K562 (cell line): ENCODE data around the gene IDH2. TPM values are rescaled to one million over a fixed set of nuclear protein-coding genes. Genes with fewer than 3 reads are reported as not detected.

Experiments
- FOXA1 ChIP-seq: fragments of 450-650 bp; IDR thresholded peaks from 2 replicates; pipeline ENCODE4 v1.6.1; 2016; ENCODE audit warnings: mild to moderate bottlenecking, borderline replicate concordance
- MLLT1 ChIP-seq, 2 experiments: fragments of 450-650 bp; IDR thresholded peaks; 2 replicates each; pipeline ENCODE4 v1.6.1; 2016
- PHB2 ChIP-seq: fragments of 450-650 bp; IDR thresholded peaks from 2 replicates; pipeline ENCODE4 v1.6.1; 2017; ENCODE audit warnings: low read depth
- POLR2A ChIP-seq: fragments of 450-650 bp; conservative IDR thresholded peaks from 2 replicates; pipeline ENCODE4 v1.6.1; 2016
- PRPF4 ChIP-seq: fragments of 200-400 bp; formaldehyde crosslinking; IDR thresholded peaks from one replicate; pipeline ENCODE4 v1.6.1; 2017; ENCODE audit warnings: low read length, low read depth, mild to moderate bottlenecking; ENCODE audit not compliant: insufficient read depth, poor library complexity, severe bottlenecking
- SLC30A9 ChIP-seq: fragments of 250-450 bp; sonication (Bioruptor Pico); IDR thresholded peaks from 2 replicates; pipeline ENCODE4 v1.8.0; 2022; ENCODE audit warnings: mild to moderate bottlenecking, moderate library complexity
- SMARCE1 ChIP-seq: fragments of 450-650 bp; IDR thresholded peaks from 2 replicates; pipeline ENCODE4 v1.7.1; 2016; ENCODE audit warnings: mild to moderate bottlenecking
- TAL1 ChIP-seq: fragments of 450-650 bp; IDR thresholded peaks from 2 replicates; pipeline ENCODE4 v1.6.1; 2016; ENCODE audit warnings: mild to moderate bottlenecking
- ZBTB12 ChIP-seq: fragments of 250-450 bp; sonication (Bioruptor Pico); IDR thresholded peaks from 2 replicates; pipeline ENCODE4 v1.4.0; 2020
- ZNF146 ChIP-seq: IDR thresholded peaks from one replicate; pipeline ENCODE4 v1.6.1; 2018; ENCODE audit warnings: missing compliant biosample characterization; ENCODE audit not compliant: unreplicated experiment
- polyA plus RNA-seq, 8 experiments: library from polyadenylated mRNA; depleted of rRNA in 4 of 8; stranded (reverse) in 5 of 8; unstranded in 3 of 8; fragments of >200 nt; fragmentation: Nextera tagmentation in 2 of 8; fragmentation: Illumina TruSeq in 1 of 8; extraction: Ambion mirVana in 2 of 8; extraction: Trizol in 1 of 8; gene quantifications; 2 replicates each; pipeline versions ENCODE4 v1.2.1 to v1.2.3, GENCODE V29; 2011 to 2014; ENCODE audit warnings: inconsistent platforms in 1 of 8, missing spikeins in 1 of 8
- total RNA-seq, 7 experiments: library from RNA; depleted of rRNA in 6 of 7; stranded (reverse); fragments of >200 nt in 6 of 7; fragmentation: Illumina TruSeq in 2 of 7; extraction: Trizol in 2 of 7; gene quantifications; 2 replicates each; pipeline versions ENCODE4 v1.2.1 to v1.2.3, GENCODE V29; 2011 to 2021; ENCODE audit warnings: low replicate concordance in 1 of 7
- TF ChIP-seq, protein P1 (sequence below), 2 experiments: IDR thresholded peaks; 2 replicates each; pipeline ENCODE4 v1.6.1; 2011; ENCODE audit warnings: borderline replicate concordance in 1 of 2, control low read depth in 1 of 2, low read depth in 1 of 2, low read length in 1 of 2, mild to moderate bottlenecking in 1 of 2, mixed read lengths in 1 of 2, moderate library complexity in 1 of 2; ENCODE audit not compliant: insufficient read depth in 1 of 2, insufficient read length in 1 of 2, poor library complexity in 1 of 2, severe bottlenecking in 1 of 2; ENCODE audit errors: extremely low read depth in 1 of 2
- TF ChIP-seq, protein P2 (sequence below), 2 experiments: IDR thresholded peaks; 2 replicates each; pipeline ENCODE4 v1.6.1; 2012; ENCODE audit warnings: improper control_type of control experiment in 2 of 2, low read depth in 2 of 2, low read length in 2 of 2, borderline replicate concordance in 1 of 2
- TF ChIP-seq, protein P3 (sequence below), 2 experiments: fragments of 250-450 bp in 1 of 2; fragments of 450-650 bp in 1 of 2; sonication (Bioruptor Pico) in 1 of 2; IDR thresholded peaks; 2 replicates each; pipeline versions ENCODE4 v1.6.1 to v1.8.0; 2016 to 2021; ENCODE audit warnings: mild to moderate bottlenecking in 2 of 2, moderate library complexity in 2 of 2, missing compliant biosample characterization in 1 of 2, missing genetic modification characterization in 1 of 2
- TF ChIP-seq, protein P4 (sequence below): fragments of 450-650 bp; IDR thresholded peaks from 2 replicates; pipeline ENCODE4 v1.6.1; 2016

IDH2 gene
- total and polyA plus RNA-seq, 9 of the 15 experiments (the other 6 are each of a cell fraction or from before 2014, with no cell fraction given) = 0.70 to 99.9 (median 59.2) TPM

DNA sequence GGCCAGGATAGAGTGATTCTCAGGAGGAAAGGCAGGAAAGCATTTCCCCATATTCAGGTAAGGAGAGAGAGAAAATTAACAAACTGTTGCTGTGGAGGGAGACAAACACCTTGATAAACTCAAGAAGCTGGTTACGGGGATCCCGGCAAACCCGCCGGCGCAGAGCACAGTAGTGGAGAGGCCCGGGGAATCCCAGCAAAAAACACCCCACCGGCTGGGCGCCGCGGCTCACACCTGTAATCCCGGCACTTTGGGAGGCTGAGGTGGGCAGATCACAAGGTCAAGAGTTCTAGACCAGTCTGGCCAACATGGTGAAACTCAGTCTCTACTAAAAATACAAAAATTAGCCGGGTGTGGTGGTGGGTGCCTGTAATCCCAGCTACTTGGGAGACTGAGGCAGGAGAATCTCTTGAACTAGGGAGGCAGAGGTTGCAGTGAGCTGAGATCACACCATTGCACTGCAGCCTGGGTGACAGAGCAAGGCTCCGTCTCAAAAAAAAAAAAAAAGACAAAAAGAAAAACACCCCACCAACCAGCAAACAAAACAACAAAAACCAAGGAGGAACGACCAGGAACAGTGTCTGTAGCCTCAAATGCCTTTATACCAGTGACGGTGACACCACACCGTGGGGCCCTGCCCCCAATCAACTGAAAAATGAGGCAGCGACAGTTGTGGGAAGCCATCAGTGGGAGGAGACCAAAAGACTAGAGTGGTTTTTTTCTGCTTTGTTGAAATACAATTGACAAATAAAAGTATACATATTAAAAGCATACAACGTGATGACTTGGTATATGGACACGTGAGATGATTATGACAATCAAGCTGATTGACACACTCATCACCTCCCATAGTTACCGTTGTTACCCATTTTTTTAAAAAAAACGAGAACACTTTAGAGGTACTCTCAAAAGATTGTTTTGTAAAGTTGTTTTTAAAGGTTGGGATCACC lies 40.2 kb upstream of the IDH2 start (continued):
- TF ChIP-seq MLLT1 (IDR thresholded peaks at IDR 0.05) = 0 out of 4 replicates have a peak, but pooled peaks have one; percentile 42 to 60
- TF ChIP-seq, protein P1, sequence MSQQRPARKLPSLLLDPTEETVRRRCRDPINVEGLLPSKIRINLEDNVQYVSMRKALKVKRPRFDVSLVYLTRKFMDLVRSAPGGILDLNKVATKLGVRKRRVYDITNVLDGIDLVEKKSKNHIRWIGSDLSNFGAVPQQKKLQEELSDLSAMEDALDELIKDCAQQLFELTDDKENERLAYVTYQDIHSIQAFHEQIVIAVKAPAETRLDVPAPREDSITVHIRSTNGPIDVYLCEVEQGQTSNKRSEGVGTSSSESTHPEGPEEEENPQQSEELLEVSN (IDR thresholded peaks at IDR 0.05; ENCODE audit: borderline replicate concordance in 1 of 2, extremely low read depth in 1 of 2, insufficient read depth in 1 of 2, insufficient read length in 1 of 2, low read depth in 1 of 2, low read length in 1 of 2, poor library complexity in 1 of 2, severe bottlenecking in 1 of 2) = peak in 1 of 2 experiments; percentile 45
- TF ChIP-seq FOXA1 = no peak
- TF ChIP-seq, protein P2, sequence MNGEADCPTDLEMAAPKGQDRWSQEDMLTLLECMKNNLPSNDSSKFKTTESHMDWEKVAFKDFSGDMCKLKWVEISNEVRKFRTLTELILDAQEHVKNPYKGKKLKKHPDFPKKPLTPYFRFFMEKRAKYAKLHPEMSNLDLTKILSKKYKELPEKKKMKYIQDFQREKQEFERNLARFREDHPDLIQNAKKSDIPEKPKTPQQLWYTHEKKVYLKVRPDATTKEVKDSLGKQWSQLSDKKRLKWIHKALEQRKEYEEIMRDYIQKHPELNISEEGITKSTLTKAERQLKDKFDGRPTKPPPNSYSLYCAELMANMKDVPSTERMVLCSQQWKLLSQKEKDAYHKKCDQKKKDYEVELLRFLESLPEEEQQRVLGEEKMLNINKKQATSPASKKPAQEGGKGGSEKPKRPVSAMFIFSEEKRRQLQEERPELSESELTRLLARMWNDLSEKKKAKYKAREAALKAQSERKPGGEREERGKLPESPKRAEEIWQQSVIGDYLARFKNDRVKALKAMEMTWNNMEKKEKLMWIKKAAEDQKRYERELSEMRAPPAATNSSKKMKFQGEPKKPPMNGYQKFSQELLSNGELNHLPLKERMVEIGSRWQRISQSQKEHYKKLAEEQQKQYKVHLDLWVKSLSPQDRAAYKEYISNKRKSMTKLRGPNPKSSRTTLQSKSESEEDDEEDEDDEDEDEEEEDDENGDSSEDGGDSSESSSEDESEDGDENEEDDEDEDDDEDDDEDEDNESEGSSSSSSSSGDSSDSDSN (IDR thresholded peaks at IDR 0.05; ENCODE audit: borderline replicate concordance in 1 of 2, low read depth in 2 of 2, low read length in 2 of 2) = 0 out of 4 replicates have a peak, but pooled peaks of 1 of the 2 experiments have one; percentile 3
- TF ChIP-seq POLR2A = peak; percentile 42; the same call in 1 of the 2 replicates
- TF ChIP-seq, protein P3, sequence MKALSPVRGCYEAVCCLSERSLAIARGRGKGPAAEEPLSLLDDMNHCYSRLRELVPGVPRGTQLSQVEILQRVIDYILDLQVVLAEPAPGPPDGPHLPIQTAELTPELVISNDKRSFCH (CRISPR knock-in tag; IDR thresholded peaks at IDR 0.05) = no peak
- TF ChIP-seq, protein P3 (tag; IDR thresholded peaks at IDR 0.05) = no peak
- no peak for TF ChIP-seq ZNF146 (CRISPR knock-in tag)
- peak; percentile 32; the same call in 1 of the 2 replicates for TF ChIP-seq PHB2
- no peak for TF ChIP-seq ZBTB12
- TF ChIP-seq SMARCE1 = peak; percentile 48
- TF ChIP-seq TAL1 = 0 out of 2 replicates have a peak, but pooled peaks have one; percentile 9
- no peak for TF ChIP-seq PRPF4
- TF ChIP-seq SLC30A9 (CRISPR knock-in tag) = no peak
- TF ChIP-seq, protein P4, sequence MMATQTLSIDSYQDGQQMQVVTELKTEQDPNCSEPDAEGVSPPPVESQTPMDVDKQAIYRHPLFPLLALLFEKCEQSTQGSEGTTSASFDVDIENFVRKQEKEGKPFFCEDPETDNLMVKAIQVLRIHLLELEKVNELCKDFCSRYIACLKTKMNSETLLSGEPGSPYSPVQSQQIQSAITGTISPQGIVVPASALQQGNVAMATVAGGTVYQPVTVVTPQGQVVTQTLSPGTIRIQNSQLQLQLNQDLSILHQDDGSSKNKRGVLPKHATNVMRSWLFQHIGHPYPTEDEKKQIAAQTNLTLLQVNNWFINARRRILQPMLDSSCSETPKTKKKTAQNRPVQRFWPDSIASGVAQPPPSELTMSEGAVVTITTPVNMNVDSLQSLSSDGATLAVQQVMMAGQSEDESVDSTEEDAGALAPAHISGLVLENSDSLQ = peak; percentile 96
